ENCODE results near the gene ACTN1. TPM values are rescaled to one million over a fixed set of nuclear protein-coding genes. Genes with fewer than 3 reads are reported as not detected.

The ACTN1 gene
- total RNA-seq, 1 donor from 2014 or later, result 209 TPM

GRCh38 chr14:68972507-68973218 is 6.4 kb downstream of the ACTN1 start:
- intact Hi-C loops (cut with DNase I), result loop anchor here (10.0 kb wide), 1 partner anchor 58 kb away; no protein-coding TSS in a partner anchor
- Histone ChIP-seq H3K36me3 (no peaks in the 10 kb centered on the region), H3K4me3 (no peak overlapping the region), H3K27ac (no peak overlapping the region), H3K27me3 (no peaks in the 10 kb centered on the region), H3K9me3 (no peaks in the 10 kb centered on the region), H3K4me1 (peaks cover 77% of the 10 kb centered on the region)
- DNase-seq (ENCODE audit: extremely low spot score in 2 of 2), result no peak
- no peak for TF ChIP-seq POLR2A (IDR thresholded peaks at IDR 0.05)
- TF ChIP-seq, protein P1, sequence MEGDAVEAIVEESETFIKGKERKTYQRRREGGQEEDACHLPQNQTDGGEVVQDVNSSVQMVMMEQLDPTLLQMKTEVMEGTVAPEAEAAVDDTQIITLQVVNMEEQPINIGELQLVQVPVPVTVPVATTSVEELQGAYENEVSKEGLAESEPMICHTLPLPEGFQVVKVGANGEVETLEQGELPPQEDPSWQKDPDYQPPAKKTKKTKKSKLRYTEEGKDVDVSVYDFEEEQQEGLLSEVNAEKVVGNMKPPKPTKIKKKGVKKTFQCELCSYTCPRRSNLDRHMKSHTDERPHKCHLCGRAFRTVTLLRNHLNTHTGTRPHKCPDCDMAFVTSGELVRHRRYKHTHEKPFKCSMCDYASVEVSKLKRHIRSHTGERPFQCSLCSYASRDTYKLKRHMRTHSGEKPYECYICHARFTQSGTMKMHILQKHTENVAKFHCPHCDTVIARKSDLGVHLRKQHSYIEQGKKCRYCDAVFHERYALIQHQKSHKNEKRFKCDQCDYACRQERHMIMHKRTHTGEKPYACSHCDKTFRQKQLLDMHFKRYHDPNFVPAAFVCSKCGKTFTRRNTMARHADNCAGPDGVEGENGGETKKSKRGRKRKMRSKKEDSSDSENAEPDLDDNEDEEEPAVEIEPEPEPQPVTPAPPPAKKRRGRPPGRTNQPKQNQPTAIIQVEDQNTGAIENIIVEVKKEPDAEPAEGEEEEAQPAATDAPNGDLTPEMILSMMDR (IDR thresholded peaks at IDR 0.05), result no peak
- TF ChIP-seq POLR2AphosphoS5 (IDR thresholded peaks at IDR 0.05; ENCODE audit: insufficient read depth in 1 of 2, low read depth in 1 of 2), result no peak

- DNase-seq (ENCODE audit: extremely low spot score in 2 of 2), result no peak
- H3K4me3 ChIP-seq, result no peak overlapping the region
- intact Hi-C loops (cut with DNase I), result loop anchor here (10.0 kb wide), 1 partner anchor 57 kb away; no protein-coding TSS in a partner anchor
- H3K4me1 ChIP-seq, result peaks cover 75% of the 10 kb centered on the region
- H3K27me3 ChIP-seq, result no peaks in the 10 kb centered on the region
- no peaks in the 10 kb centered on the region for H3K9me3 ChIP-seq
- peak overlapping the region; percentile 53 for H3K27ac ChIP-seq
- TF ChIP-seq, protein P1 (IDR thresholded peaks at IDR 0.05), result no peak
- TF ChIP-seq POLR2A (IDR thresholded peaks at IDR 0.05) (no peak), POLR2AphosphoS5 (IDR thresholded peaks at IDR 0.05; ENCODE audit: insufficient read depth in 1 of 2, low read depth in 1 of 2) (no peak)
- no peaks in the 10 kb centered on the region for H3K36me3 ChIP-seq
Observed at GRCh38 chr14:68971411-68972035, 7.6 kb downstream of the ACTN1 start.

- no peaks in the 10 kb centered on the region for H3K36me3 ChIP-seq
- H3K4me1 ChIP-seq, result peaks cover 75% of the 10 kb centered on the region
- H3K27me3 ChIP-seq, result no peaks in the 10 kb centered on the region
- no peak for DNase-seq (ENCODE audit: extremely low spot score in 2 of 2)
- H3K9me3 ChIP-seq, result no peaks in the 10 kb centered on the region
- H3K4me3 ChIP-seq, result no peak overlapping the region
- H3K27ac ChIP-seq, result peak overlapping the region; percentile 67
- intact Hi-C loops (cut with DNase I), result loop anchor here (10.0 kb wide), 1 partner anchor 56 kb away; no protein-coding TSS in a partner anchor
- TF ChIP-seq POLR2AphosphoS5 (IDR thresholded peaks at IDR 0.05; ENCODE audit: insufficient read depth in 1 of 2, low read depth in 1 of 2) (no peak), POLR2A (IDR thresholded peaks at IDR 0.05) (no peak)
- TF ChIP-seq, protein P1 (IDR thresholded peaks at IDR 0.05), result no peak
Observed at GRCh38 chr14:68970736-68971135, 8.4 kb downstream of the ACTN1 start.

DNA sequence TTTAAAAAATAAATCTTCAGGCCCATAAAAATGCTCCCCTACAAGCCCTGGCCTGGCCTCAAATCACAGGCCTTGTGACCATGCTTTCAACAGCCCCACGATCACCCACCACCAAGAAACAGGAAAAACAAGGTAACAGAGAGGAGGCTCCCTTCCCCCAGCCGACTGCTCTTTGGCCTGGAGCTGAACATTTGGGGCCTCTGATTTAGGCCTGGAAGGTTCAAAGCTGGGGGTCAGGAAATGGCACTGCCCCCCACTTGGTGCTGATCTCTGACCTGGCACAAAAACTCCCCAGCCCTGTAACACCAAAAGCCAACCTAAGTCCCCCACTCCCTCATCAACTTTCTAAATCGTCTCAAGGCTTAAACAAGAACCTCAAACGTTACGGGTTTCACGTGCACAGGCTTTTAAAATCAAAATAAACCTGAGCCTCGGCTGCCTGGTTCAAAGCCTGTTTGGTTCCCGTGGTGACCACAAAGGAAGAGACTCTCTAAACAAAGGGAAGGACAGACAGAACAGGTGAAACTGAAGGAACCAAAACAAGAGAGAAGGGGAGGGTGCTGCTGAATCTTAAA is 9.0 kb downstream of the ACTN1 start:
- DNase-seq (ENCODE audit: extremely low spot score in 2 of 2), result no peak
- H3K36me3 ChIP-seq, result no peaks in the 10 kb centered on the region
- no peaks in the 10 kb centered on the region for H3K27me3 ChIP-seq
- intact Hi-C loops (cut with DNase I), result loop anchor here (10.0 kb wide), 1 partner anchor 55 kb away; no protein-coding TSS in a partner anchor
- no peaks in the 10 kb centered on the region for H3K9me3 ChIP-seq
- H3K4me1 ChIP-seq, result peaks cover 75% of the 10 kb centered on the region
- TF ChIP-seq, protein P1 (IDR thresholded peaks at IDR 0.05), result no peak
- no peak for TF ChIP-seq POLR2AphosphoS5 (IDR thresholded peaks at IDR 0.05; ENCODE audit: insufficient read depth in 1 of 2, low read depth in 1 of 2)
- TF ChIP-seq POLR2A (IDR thresholded peaks at IDR 0.05), result no peak
- H3K27ac ChIP-seq, result peak overlapping the region; percentile 67
- no peak overlapping the region for H3K4me3 ChIP-seq
